Measurements from ENCODE around the gene UBE2Q2.
"Not testable (repeated sequence)": the region's sequence is repeated elsewhere in the genome, so short reads cannot be mapped to it uniquely, and the experiment has no call there.

The UBE2Q2 gene

DNA sequence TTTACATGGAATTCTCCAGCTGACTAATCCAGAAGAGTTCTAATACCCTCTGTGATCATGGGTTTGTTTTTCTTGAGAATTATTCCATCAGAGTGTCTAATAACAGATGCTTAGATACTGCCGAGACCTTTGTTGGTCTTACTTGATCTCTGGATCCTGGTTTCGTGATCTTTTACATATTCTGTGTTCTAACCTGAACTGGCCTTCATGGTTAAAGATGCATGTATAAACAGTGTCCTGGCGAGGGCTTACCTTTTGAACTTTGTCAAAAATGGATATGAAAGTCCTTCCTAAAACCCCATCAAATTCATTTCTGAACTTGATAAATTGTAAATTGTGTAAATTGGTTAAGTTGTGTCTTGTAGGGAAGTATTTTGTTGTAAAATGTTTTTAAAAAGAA is 24.8 kb downstream of the UBE2Q2 start:
- Histone ChIP-seq H3K4me2 (ENCODE audit: low read length) (peak overlapping the region; percentile 71), H3K9me3 (ENCODE audit: insufficient read depth, low read length) (no peaks in the 10 kb centered on the region), H3K27ac (ENCODE audit: low read length) (peak overlapping the region; percentile 48), H3K79me2 (ENCODE audit: low read length) (peaks cover 16% of the 10 kb centered on the region), H3K4me1 (ENCODE audit: low read length) (peaks cover 35% of the 10 kb centered on the region), H4K20me1 (ENCODE audit: insufficient read depth, low read length) (peaks cover 25% of the 10 kb centered on the region), H3K36me3 (replicated peaks; ENCODE audit: low read depth, low read length) (peaks cover 13% of the 10 kb centered on the region), H3K27me3 (ENCODE audit: low read depth, low read length) (no peaks in the 10 kb centered on the region), H3K4me3 (ENCODE audit: low read length) (peak overlapping the region; percentile 53), H2AFZ (ENCODE audit: low read depth, low read length) (no peak overlapping the region), H3K9ac (ENCODE audit: low read length) (peak overlapping the region; percentile 12; the same call in 1 of the 2 replicates)
- TF ChIP-seq, protein P1, sequence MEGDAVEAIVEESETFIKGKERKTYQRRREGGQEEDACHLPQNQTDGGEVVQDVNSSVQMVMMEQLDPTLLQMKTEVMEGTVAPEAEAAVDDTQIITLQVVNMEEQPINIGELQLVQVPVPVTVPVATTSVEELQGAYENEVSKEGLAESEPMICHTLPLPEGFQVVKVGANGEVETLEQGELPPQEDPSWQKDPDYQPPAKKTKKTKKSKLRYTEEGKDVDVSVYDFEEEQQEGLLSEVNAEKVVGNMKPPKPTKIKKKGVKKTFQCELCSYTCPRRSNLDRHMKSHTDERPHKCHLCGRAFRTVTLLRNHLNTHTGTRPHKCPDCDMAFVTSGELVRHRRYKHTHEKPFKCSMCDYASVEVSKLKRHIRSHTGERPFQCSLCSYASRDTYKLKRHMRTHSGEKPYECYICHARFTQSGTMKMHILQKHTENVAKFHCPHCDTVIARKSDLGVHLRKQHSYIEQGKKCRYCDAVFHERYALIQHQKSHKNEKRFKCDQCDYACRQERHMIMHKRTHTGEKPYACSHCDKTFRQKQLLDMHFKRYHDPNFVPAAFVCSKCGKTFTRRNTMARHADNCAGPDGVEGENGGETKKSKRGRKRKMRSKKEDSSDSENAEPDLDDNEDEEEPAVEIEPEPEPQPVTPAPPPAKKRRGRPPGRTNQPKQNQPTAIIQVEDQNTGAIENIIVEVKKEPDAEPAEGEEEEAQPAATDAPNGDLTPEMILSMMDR (IDR thresholded peaks at IDR 0.05; ENCODE audit: low read depth, low read length), result no peak
- TF ChIP-seq EZH2phosphoT487 (IDR thresholded peaks at IDR 0.05; ENCODE audit: low read depth), result no peak

GRCh38 chr15:75869446-75869845 is 26.2 kb downstream of the UBE2Q2 start:
- Histone ChIP-seq H3K9ac (ENCODE audit: low read length) (no peak overlapping the region), H3K27ac (ENCODE audit: low read length) (no peak overlapping the region), H3K27me3 (ENCODE audit: low read depth, low read length) (no peaks in the 10 kb centered on the region), H4K20me1 (ENCODE audit: insufficient read depth, low read length) (peaks cover 25% of the 10 kb centered on the region), H3K4me3 (ENCODE audit: low read length) (no peak overlapping the region), H3K4me1 (ENCODE audit: low read length) (peaks cover 35% of the 10 kb centered on the region), H2AFZ (ENCODE audit: low read depth, low read length) (no peak overlapping the region), H3K9me3 (ENCODE audit: insufficient read depth, low read length) (no peaks in the 10 kb centered on the region), H3K4me2 (ENCODE audit: low read length) (peak overlapping the region; percentile 71), H3K36me3 (replicated peaks; ENCODE audit: low read depth, low read length) (peaks cover 23% of the 10 kb centered on the region), H3K79me2 (ENCODE audit: low read length) (peaks cover 13% of the 10 kb centered on the region)
- TF ChIP-seq, protein P1 (IDR thresholded peaks at IDR 0.05; ENCODE audit: low read depth, low read length), result no peak
- no peak for TF ChIP-seq EZH2phosphoT487 (IDR thresholded peaks at IDR 0.05; ENCODE audit: low read depth)

- H3K27ac ChIP-seq (ENCODE audit: low read length); H3K79me2 ChIP-seq (ENCODE audit: low read length); H2AFZ ChIP-seq (ENCODE audit: low read depth, low read length); H3K4me3 ChIP-seq (ENCODE audit: low read length); H3K4me2 ChIP-seq (ENCODE audit: low read length); H3K27me3 ChIP-seq (ENCODE audit: low read depth, low read length); H3K9ac ChIP-seq (ENCODE audit: low read length); H3K9me3 ChIP-seq (ENCODE audit: insufficient read depth, low read length): not testable (repeated sequence)
- Histone ChIP-seq H4K20me1 (ENCODE audit: insufficient read depth, low read length) (peaks cover 21% of the 10 kb centered on the region), H3K36me3 (replicated peaks; ENCODE audit: low read depth, low read length) (peaks cover 33% of the 10 kb centered on the region), H3K4me1 (ENCODE audit: low read length) (peaks cover 31% of the 10 kb centered on the region)
Measured at GRCh38 chr15:75871589-75871988, 28.3 kb downstream of the UBE2Q2 start.

DNA sequence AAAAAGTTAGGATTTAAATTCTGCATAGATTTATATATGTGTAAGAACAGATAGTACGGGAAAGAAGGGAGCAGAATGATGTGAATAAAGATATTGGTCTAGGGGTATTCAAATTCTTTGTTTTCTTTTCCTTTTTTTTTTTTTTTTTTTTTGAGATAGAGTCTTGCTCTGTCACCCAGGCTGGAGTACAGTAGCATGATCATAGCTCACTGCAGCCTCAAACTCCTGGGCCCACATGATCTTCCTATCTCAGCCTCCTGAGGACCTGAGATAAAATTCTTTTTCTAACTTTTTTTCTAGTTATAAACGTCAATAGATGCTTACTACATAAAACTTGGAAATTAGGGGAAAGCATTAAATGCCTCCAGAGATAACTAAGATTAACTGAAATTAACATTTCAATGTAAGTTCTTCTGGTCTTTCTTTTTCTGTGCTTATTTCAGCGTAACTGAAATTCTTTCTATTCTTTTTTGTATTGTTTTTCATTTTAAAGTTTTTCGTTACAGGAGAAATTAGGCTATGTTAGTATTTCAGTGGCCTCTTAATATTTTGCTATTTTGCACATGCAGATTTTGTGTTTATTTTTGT is 29.2 kb downstream of the UBE2Q2 start:
- H3K4me2 ChIP-seq (ENCODE audit: low read length), result no peak overlapping the region
- H3K79me2 ChIP-seq (ENCODE audit: low read length), result no peaks in the 10 kb centered on the region
- no peak overlapping the region for H3K9ac ChIP-seq (ENCODE audit: low read length)
- no peak overlapping the region for H3K4me3 ChIP-seq (ENCODE audit: low read length)
- H3K9me3 ChIP-seq (ENCODE audit: insufficient read depth, low read length), result no peaks in the 10 kb centered on the region
- H3K27ac ChIP-seq (ENCODE audit: low read length), result no peak overlapping the region
- H2AFZ ChIP-seq (ENCODE audit: low read depth, low read length), result no peak overlapping the region
- H3K36me3 ChIP-seq (replicated peaks; ENCODE audit: low read depth, low read length), result peaks cover 33% of the 10 kb centered on the region
- H3K27me3 ChIP-seq (ENCODE audit: low read depth, low read length), result no peaks in the 10 kb centered on the region
- TF ChIP-seq, protein P1 (IDR thresholded peaks at IDR 0.05; ENCODE audit: low read depth, low read length), result no peak
- TF ChIP-seq EZH2phosphoT487 (IDR thresholded peaks at IDR 0.05; ENCODE audit: low read depth), result no peak
- H3K4me1 ChIP-seq (ENCODE audit: low read length), result peaks cover 22% of the 10 kb centered on the region
- H4K20me1 ChIP-seq (ENCODE audit: insufficient read depth, low read length), result peaks cover 14% of the 10 kb centered on the region
